ENCODE data around the gene CSKMT.

GRCh38 chr11:62708793-62709192, 43.7 kb downstream of the CSKMT start:
- TF ChIP-seq CTCF (conservative IDR thresholded peaks at IDR 0.05 in 1 of 2, IDR thresholded peaks at IDR 0.05 in 1 of 2; ENCODE audit: extremely low read depth in 1 of 2, insufficient read depth in 1 of 2, low read depth in 1 of 2, low read length in 2 of 2) (no peak), EZH2 (IDR thresholded peaks at IDR 0.05; ENCODE audit: borderline replicate concordance, low read length) (no peak)

Measured in mammary epithelial cell (primary cell).